IPS DF 4.7 (cell line): Measurements from ENCODE around the gene ATXN1.
"Not testable (repeated sequence)": the region's sequence is repeated elsewhere in the genome, so short reads cannot be mapped to it uniquely, and the experiment has no call there.

Experiments
- DNase-seq: peaks from one replicate; pipeline ENCODE4 v3.0.0-alpha.2; 2013; ENCODE audit warnings: low spot score; ENCODE audit errors: extremely low read depth

ATXN1 gene

GRCh38 chr6:16291739-16292138 lies 469.5 kb downstream of the ATXN1 start:
- DNase-seq, result no peak

GRCh38 chr6:16288163-16288562 lies 473.1 kb downstream of the ATXN1 start:
- DNase-seq, result no peak

- DNase-seq, result no peak
Observed at GRCh38 chr6:16286151-16286522, 475.1 kb downstream of the ATXN1 start.

GRCh38 chr6:16285467-16286150 lies 475.7 kb downstream of the ATXN1 start:
- DNase-seq, result no peak

- DNase-seq, result no peak
Observed at GRCh38 chr6:16284472-16284871, 476.8 kb downstream of the ATXN1 start.

GRCh38 chr6:16282370-16282769 lies 478.9 kb downstream of the ATXN1 start:
- no peak for DNase-seq

GRCh38 chr6:16279243-16279642 lies 482.0 kb downstream of the ATXN1 start:
- DNase-seq, result no peak

- no peak for DNase-seq
Observed at GRCh38 chr6:16278750-16279149, 482.5 kb downstream of the ATXN1 start.

GRCh38 chr6:16278048-16278724 lies 483.1 kb downstream of the ATXN1 start:
- no peak for DNase-seq

- no peak for DNase-seq
Observed at GRCh38 chr6:16277101-16277981, 483.9 kb downstream of the ATXN1 start.

- no peak for DNase-seq
Observed at GRCh38 chr6:16274885-16275589, 486.2 kb downstream of the ATXN1 start.

GRCh38 chr6:16274483-16274882 lies 486.8 kb downstream of the ATXN1 start:
- DNase-seq, result no peak

- DNase-seq, result no peak
Observed at GRCh38 chr6:16273256-16273655, 488.0 kb downstream of the ATXN1 start.

GRCh38 chr6:16272201-16272600 lies 489.1 kb downstream of the ATXN1 start:
- no peak for DNase-seq

- DNase-seq, result no peak
Observed at GRCh38 chr6:16271428-16271827, 489.8 kb downstream of the ATXN1 start.

GRCh38 chr6:16270178-16270794 lies 491.0 kb downstream of the ATXN1 start:
- no peak for DNase-seq

GRCh38 chr6:16269442-16270070 lies 491.7 kb downstream of the ATXN1 start:
- not testable (repeated sequence) for DNase-seq

GRCh38 chr6:16267428-16268263 lies 493.6 kb downstream of the ATXN1 start:
- no peak for DNase-seq
